Erythroblast (primary cell): ENCODE data around the gene GRIN3B.

Experiments used
- GATA1 ChIP-seq: IDR thresholded peaks from 2 replicates; pipeline ENCODE4 v1.6.1; 2011; ENCODE audit warnings: low read depth, mild to moderate bottlenecking, control low read depth, low read length, moderate library complexity
- POLR2A ChIP-seq: IDR thresholded peaks from 2 replicates; pipeline ENCODE4 v1.6.1; 2011; ENCODE audit warnings: mild to moderate bottlenecking, low read length

- TF ChIP-seq POLR2A (no peak), GATA1 (no peak)
Observed at GRCh38 chr19:1015782-1016646, 15.8 kb downstream of the GRIN3B start.
